ENCODE results near the gene AP1S3.

The AP1S3 gene

DNA sequence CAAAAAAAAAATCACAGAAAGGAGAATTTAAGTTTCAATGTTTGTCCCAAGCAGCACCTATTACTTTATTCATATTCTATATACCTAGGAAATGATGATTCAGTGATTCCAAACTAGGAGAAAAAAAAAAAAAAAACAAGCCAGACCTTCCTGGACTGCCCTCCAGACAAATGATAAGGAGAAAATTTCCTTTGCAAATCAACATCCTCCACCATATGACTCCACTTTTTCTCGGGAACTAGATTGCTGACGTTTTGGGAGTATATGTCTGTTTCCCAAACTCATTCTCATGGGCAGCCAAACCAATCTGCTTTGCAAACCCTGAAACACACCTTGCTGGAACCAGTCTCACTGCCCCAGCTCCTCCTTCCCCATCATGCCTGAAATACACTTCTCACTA lies 16.8 kb downstream of the AP1S3 start:
- TF ChIP-seq POLR2AphosphoS5 (IDR thresholded peaks at IDR 0.05; ENCODE audit: low read depth, low read length) (no peak), SIN3A (IDR thresholded peaks at IDR 0.05; ENCODE audit: borderline replicate concordance, insufficient read depth, low read length) (no peak), TAF1 (IDR thresholded peaks at IDR 0.05; ENCODE audit: borderline replicate concordance, insufficient read depth, low read length) (no peak)
- TF ChIP-seq, protein P1, sequence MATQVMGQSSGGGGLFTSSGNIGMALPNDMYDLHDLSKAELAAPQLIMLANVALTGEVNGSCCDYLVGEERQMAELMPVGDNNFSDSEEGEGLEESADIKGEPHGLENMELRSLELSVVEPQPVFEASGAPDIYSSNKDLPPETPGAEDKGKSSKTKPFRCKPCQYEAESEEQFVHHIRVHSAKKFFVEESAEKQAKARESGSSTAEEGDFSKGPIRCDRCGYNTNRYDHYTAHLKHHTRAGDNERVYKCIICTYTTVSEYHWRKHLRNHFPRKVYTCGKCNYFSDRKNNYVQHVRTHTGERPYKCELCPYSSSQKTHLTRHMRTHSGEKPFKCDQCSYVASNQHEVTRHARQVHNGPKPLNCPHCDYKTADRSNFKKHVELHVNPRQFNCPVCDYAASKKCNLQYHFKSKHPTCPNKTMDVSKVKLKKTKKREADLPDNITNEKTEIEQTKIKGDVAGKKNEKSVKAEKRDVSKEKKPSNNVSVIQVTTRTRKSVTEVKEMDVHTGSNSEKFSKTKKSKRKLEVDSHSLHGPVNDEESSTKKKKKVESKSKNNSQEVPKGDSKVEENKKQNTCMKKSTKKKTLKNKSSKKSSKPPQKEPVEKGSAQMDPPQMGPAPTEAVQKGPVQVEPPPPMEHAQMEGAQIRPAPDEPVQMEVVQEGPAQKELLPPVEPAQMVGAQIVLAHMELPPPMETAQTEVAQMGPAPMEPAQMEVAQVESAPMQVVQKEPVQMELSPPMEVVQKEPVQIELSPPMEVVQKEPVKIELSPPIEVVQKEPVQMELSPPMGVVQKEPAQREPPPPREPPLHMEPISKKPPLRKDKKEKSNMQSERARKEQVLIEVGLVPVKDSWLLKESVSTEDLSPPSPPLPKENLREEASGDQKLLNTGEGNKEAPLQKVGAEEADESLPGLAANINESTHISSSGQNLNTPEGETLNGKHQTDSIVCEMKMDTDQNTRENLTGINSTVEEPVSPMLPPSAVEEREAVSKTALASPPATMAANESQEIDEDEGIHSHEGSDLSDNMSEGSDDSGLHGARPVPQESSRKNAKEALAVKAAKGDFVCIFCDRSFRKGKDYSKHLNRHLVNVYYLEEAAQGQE (IDR thresholded peaks at IDR 0.05; ENCODE audit: insufficient read depth in 1 of 2, low read depth in 2 of 2, low read length in 2 of 2) = no peak

DNA sequence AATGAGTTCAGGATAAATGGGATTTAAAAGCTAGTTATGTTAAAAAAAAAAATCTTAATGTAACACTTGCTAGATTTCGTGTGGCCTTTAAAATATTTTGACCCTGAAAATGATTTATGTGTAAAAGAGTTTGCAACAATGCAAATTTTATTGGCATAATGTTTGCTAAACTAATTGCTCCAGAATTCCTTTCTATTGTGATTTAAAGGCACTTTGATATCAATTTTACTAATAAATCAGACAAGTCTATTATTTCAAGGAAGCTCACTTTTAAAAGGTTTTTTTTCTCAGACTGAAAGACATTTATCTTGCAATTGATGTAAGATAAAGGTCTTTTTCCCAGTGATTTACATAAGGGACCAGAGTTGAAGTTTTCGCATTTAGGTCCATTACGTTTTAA lies 17.5 kb downstream of the AP1S3 start:
- TF ChIP-seq, protein P1 (IDR thresholded peaks at IDR 0.05; ENCODE audit: insufficient read depth in 1 of 2, low read depth in 2 of 2, low read length in 2 of 2) = no peak
- no peak for TF ChIP-seq FOXP2 (optimal IDR thresholded peaks at IDR 0.05; ENCODE audit: borderline replicate concordance, extremely low read depth, extremely low read length, insufficient read depth)
- no peak for TF ChIP-seq POLR2AphosphoS5 (IDR thresholded peaks at IDR 0.05; ENCODE audit: low read depth, low read length)
- TF ChIP-seq TAF1 (IDR thresholded peaks at IDR 0.05; ENCODE audit: borderline replicate concordance, insufficient read depth, low read length) = no peak
- TF ChIP-seq SIN3A (IDR thresholded peaks at IDR 0.05; ENCODE audit: borderline replicate concordance, insufficient read depth, low read length) = no peak

DNA sequence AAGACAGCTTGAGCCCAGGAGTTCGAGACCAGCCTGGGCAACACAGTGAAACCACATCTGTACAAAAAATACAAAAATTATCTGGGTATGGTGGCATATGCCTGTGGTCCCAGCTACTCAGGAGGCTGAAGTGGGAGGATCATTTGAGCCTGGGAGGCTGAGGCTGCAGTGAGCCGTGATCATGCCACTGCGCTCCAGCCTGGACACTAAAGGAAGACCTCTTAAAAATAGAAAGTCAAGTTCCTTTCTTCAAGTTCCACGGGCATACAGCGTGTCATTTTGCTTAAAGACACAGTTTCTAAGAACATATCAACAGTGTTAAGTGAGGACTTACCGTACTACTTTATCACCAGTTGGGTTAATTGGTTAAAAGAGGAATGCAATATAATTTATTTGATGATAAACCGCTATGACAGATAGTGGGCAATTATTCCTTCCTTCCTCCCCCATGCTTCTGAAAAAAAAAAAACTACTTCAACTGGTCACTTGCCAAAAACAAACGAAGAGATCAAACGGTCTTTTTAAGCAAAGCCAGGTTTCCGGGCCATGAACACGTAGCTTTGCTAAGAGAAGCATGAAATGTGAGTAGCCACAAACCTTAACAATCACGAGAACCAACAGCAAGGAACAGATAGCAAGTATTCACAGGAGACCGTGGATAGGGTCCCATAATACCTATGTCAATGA lies 21.4 kb downstream of the AP1S3 start:
- TF ChIP-seq TAF1 (IDR thresholded peaks at IDR 0.05; ENCODE audit: borderline replicate concordance, insufficient read depth, low read length) (no peak), SIN3A (IDR thresholded peaks at IDR 0.05; ENCODE audit: borderline replicate concordance, insufficient read depth, low read length) (no peak), POLR2AphosphoS5 (IDR thresholded peaks at IDR 0.05; ENCODE audit: low read depth, low read length) (no peak), FOXP2 (optimal IDR thresholded peaks at IDR 0.05; ENCODE audit: borderline replicate concordance, extremely low read depth, extremely low read length, insufficient read depth) (no peak)
- TF ChIP-seq, protein P1 (IDR thresholded peaks at IDR 0.05; ENCODE audit: insufficient read depth in 1 of 2, low read depth in 2 of 2, low read length in 2 of 2) = no peak

- TF ChIP-seq, protein P1 (IDR thresholded peaks at IDR 0.05; ENCODE audit: insufficient read depth in 1 of 2, low read depth in 2 of 2, low read length in 2 of 2) = no peak
- TF ChIP-seq FOXP2 (optimal IDR thresholded peaks at IDR 0.05; ENCODE audit: borderline replicate concordance, extremely low read depth, extremely low read length, insufficient read depth) (no peak), SIN3A (IDR thresholded peaks at IDR 0.05; ENCODE audit: borderline replicate concordance, insufficient read depth, low read length) (no peak), POLR2AphosphoS5 (IDR thresholded peaks at IDR 0.05; ENCODE audit: low read depth, low read length) (no peak), TAF1 (IDR thresholded peaks at IDR 0.05; ENCODE audit: borderline replicate concordance, insufficient read depth, low read length) (no peak)
Observed at GRCh38 chr2:223815186-223815883, 22.0 kb downstream of the AP1S3 start.

Data from PFSK-1 (cell line).